MCF 10A (cell line): ENCODE data around the gene TSR2. TPM values are rescaled to one million over a fixed set of nuclear protein-coding genes. Genes with fewer than 3 reads are reported as not detected.

Experiments
- Bru-seq: library from RNA; stranded (reverse); fragments of 400-500 nt; gene quantifications from one replicate; lab custom pipeline; 2021; lab: Mats Ljungman, UMichigan
- BruChase-seq, 2 experiments: library from RNA; stranded (reverse); fragments of 400-500 nt; gene quantifications; one replicate each; lab custom pipeline; 2021; lab: Mats Ljungman, UMichigan
- BruUV-seq: library from RNA; stranded (reverse); fragments of 400-500 nt; replicated peaks from 2 replicates; lab custom pipeline; 2021; lab: Mats Ljungman, UMichigan
- CTCF ChIA-PET: fragments of 300-600 bp; sonication (Branson Sonifier 250); formaldehyde crosslinking; extraction: SDS; loops from one replicate; lab custom pipeline; 2021; ENCODE audit warnings: antibody characterized with exemption, inconsistent platforms; lab: Yijun Ruan, JAX
- POLR2A ChIA-PET: fragments of 300-600, 350-650 bp; sonication (Branson Sonifier 250); formaldehyde crosslinking; extraction: SDS; loops from one replicate; lab custom pipeline; 2020; ENCODE audit warnings: antibody characterized with exemption, inconsistent platforms; lab: Yijun Ruan, JAX
- DNase-seq: peaks from one replicate; pipeline ENCODE4 v3.0.0-alpha.2; 2018; ENCODE audit not compliant: unreplicated experiment
- H3K27ac Mint-ChIP-seq: one replicate; pipeline ENCODE4 v1.8.0; 2022; ENCODE audit warnings: mild to moderate bottlenecking, low read depth, mixed read lengths; ENCODE audit not compliant: unreplicated experiment
- H3K27me3 Mint-ChIP-seq: one replicate; pipeline ENCODE4 v1.8.0; 2022; ENCODE audit warnings: mixed read lengths; ENCODE audit not compliant: insufficient read depth, unreplicated experiment
- H3K36me3 Mint-ChIP-seq: one replicate; pipeline ENCODE4 v1.8.0; 2022; ENCODE audit warnings: mild to moderate bottlenecking, moderate library complexity, mixed read lengths; ENCODE audit not compliant: insufficient read depth, unreplicated experiment
- H3K4me1 Mint-ChIP-seq: one replicate; pipeline ENCODE4 v1.8.0; 2022; ENCODE audit warnings: mixed read lengths; ENCODE audit not compliant: insufficient read depth, unreplicated experiment
- H3K4me3 Mint-ChIP-seq: one replicate; pipeline ENCODE4 v1.8.0; 2022; ENCODE audit warnings: mild to moderate bottlenecking, moderate library complexity, mixed read lengths; ENCODE audit not compliant: unreplicated experiment
- H3K9me3 Mint-ChIP-seq: one replicate; pipeline ENCODE4 v1.8.0; 2022; ENCODE audit warnings: mixed read lengths; ENCODE audit not compliant: unreplicated experiment
- CTCF ChIP-seq: fragments of 200-600 bp; IDR thresholded peaks from one replicate; pipeline ENCODE4 v1.8.0; 2022; ENCODE audit warnings: antibody characterized with exemption, mild to moderate bottlenecking; ENCODE audit not compliant: unreplicated experiment
- intact Hi-C: fragments of 100-400 bp; cut with micrococcal nuclease; formaldehyde crosslinking; loops from 2 replicates; pipeline ENCODE4 v1.14.1; 2022
- long read RNA-seq: library from polyadenylated mRNA; stranded (forward); transcript quantifications from one replicate; pipeline ENCODE4 v2.0.0, GENCODE V29; 2022
- total RNA-seq: library from RNA; stranded (reverse); gene quantifications from 2 replicates; pipeline ENCODE4 v1.2.3, GENCODE V29; 2022

TSR2 gene
- 30.3 and 33.3 TPM in 2 replicates for total RNA-seq
- Bru-seq, nascent RNA, result percentile 77 among the genes with signal in this experiment
- BruChase-seq, experiment 1, labeled RNA remaining after a 6-hour chase, result percentile 86 among the genes with signal in this experiment
- BruChase-seq, experiment 2, labeled RNA remaining after a 2-hour chase, result percentile 80 among the genes with signal in this experiment
- long read RNA-seq, transcript TSR2-201 (5 exons, 1,534 nt), result major isoform, 101 of 113 reads
- long read RNA-seq, partial matches to known transcripts, result 1 of 113 reads
- long read RNA-seq, other reads (novel, unspliced or antisense), result 11 of 113 reads

GRCh38 chrX:54439960-54440871, at the start of gene TSR2:
Gene TSR2 (plus strand): TSS chrX:54440404. CDS start chrX:54440422, 18 bp downstream.
- H3K4me3 Mint-ChIP-seq, result peak within 1 kb of the TSS; percentile 89
- no TSS peak for BruUV-seq
- peaks cover 41% of the 10 kb centered on the region for H3K27me3 Mint-ChIP-seq
- no peaks in the 10 kb centered on the region for H3K9me3 Mint-ChIP-seq
- TF ChIP-seq CTCF, result no peak
- intact Hi-C loops, result loop anchor here (1.0 kb wide), 1 partner anchor 192 kb away; no protein-coding TSS in a partner anchor
- peak within 1 kb of the TSS; percentile 24 for H3K27ac Mint-ChIP-seq
- H3K36me3 Mint-ChIP-seq, result peaks cover 20% of the 10 kb centered on the region
- peaks cover 6% of the 10 kb centered on the region for H3K4me1 Mint-ChIP-seq
- ChIA-PET CTCF (interaction anchor here (0.6 to 1.4 kb wide), 5 partner anchors 146 to 374 kb away, joined by 3 to 4 read pairs (median 3); no protein-coding TSS in a partner anchor), POLR2A (interaction anchor here (0.5 to 1.6 kb wide), 13 partner anchors 15 to 729 kb away, joined by 3 to 8 read pairs (median 3); partner anchors contain the start of genes FAM120C, GNL3L and PHF8)
- DNase-seq, result peak; percentile 82

GRCh38 chrX:54397113-54397512, 43.1 kb upstream of the TSR2 start:
- Mint-ChIP-seq H3K36me3 (no peaks in the 10 kb centered on the region), H3K4me1 (no peaks in the 10 kb centered on the region), H3K27me3 (peaks cover 10% of the 10 kb centered on the region), H3K27ac (no peak overlapping the region), H3K9me3 (no peaks in the 10 kb centered on the region), H3K4me3 (no peak overlapping the region)
- intact Hi-C loops, result no loop called here
- no TSS peak for BruUV-seq
- peak; percentile 2 for DNase-seq
- CTCF ChIA-PET, result no interaction called here
- no peak for TF ChIP-seq CTCF
- POLR2A ChIA-PET, result interaction anchor here (0.5 to 0.6 kb wide), 2 partner anchors 9 to 226 kb away, joined by 3 read pairs; no protein-coding TSS in a partner anchor

GRCh38 chrX:54407266-54407665, 32.9 kb upstream of the TSR2 start:
- no peak for TF ChIP-seq CTCF
- no peaks in the 10 kb centered on the region for H3K36me3 Mint-ChIP-seq
- no peak overlapping the region for H3K4me3 Mint-ChIP-seq
- H3K4me1 Mint-ChIP-seq, result no peaks in the 10 kb centered on the region
- POLR2A ChIA-PET, result no interaction called here
- H3K9me3 Mint-ChIP-seq, result no peaks in the 10 kb centered on the region
- intact Hi-C loops, result no loop called here
- DNase-seq, result no peak
- H3K27me3 Mint-ChIP-seq, result peaks cover 48% of the 10 kb centered on the region
- no peak overlapping the region for H3K27ac Mint-ChIP-seq
- CTCF ChIA-PET, result no interaction called here
- no TSS peak for BruUV-seq

- DNase-seq, result no peak
- Mint-ChIP-seq H3K27ac (no peak overlapping the region), H3K4me3 (no peak overlapping the region), H3K9me3 (no peaks in the 10 kb centered on the region), H3K36me3 (no peaks in the 10 kb centered on the region), H3K27me3 (peaks cover 44% of the 10 kb centered on the region), H3K4me1 (no peaks in the 10 kb centered on the region)
- CTCF ChIA-PET, result no interaction called here
- POLR2A ChIA-PET, result no interaction called here
- TF ChIP-seq CTCF, result no peak
- intact Hi-C loops, result no loop called here
- BruUV-seq, result no TSS peak
Measured at GRCh38 chrX:54411732-54412131, 28.5 kb upstream of the TSR2 start.
